GM12878 (cell line): Measurements from ENCODE around the gene RNF130. TPM values are rescaled to one million over a fixed set of nuclear protein-coding genes. Genes with fewer than 3 reads are reported as not detected.

ENCODE experiments used
- CBFB ChIP-seq: IDR thresholded peaks from 2 replicates; pipeline ENCODE4 v1.6.1; 2016; ENCODE audit warnings: antibody characterized with exemption, low read depth
- HDAC6 ChIP-seq: fragments of 200-600 bp; sonication (generic); IDR thresholded peaks from one replicate; pipeline ENCODE4 v1.8.0; 2017; ENCODE audit warnings: antibody characterized with exemption; ENCODE audit not compliant: unreplicated experiment
- RCOR1 ChIP-seq: conservative IDR thresholded peaks from 2 replicates; pipeline ENCODE4 v1.6.1; 2012; ENCODE audit warnings: low read depth, low read length, improper control_type of control experiment
- RUNX3 ChIP-seq: IDR thresholded peaks from 2 replicates; pipeline ENCODE4 v1.6.1; 2012; ENCODE audit warnings: low read length, inconsistent platforms
- SP1 ChIP-seq: IDR thresholded peaks from one replicate; pipeline ENCODE4 v1.6.1; 2011; ENCODE audit warnings: low read depth, low read length
- STAT1 ChIP-seq: fragments of 450-650 bp; conservative IDR thresholded peaks from 2 replicates; pipeline ENCODE4 v1.6.1; 2014; ENCODE audit warnings: antibody characterized with exemption, mild to moderate bottlenecking
- ZNF24 ChIP-seq: fragments of 450-650 bp; IDR thresholded peaks from 2 replicates; pipeline ENCODE4 v1.6.1; 2017; ENCODE audit warnings: antibody characterized with exemption, mild to moderate bottlenecking
- polyA plus RNA-seq, 11 experiments: library from polyadenylated mRNA; depleted of rRNA in 4 of 11; unstranded in 6 of 11; stranded (reverse) in 5 of 11; fragments of >200 nt; fragmentation: Nextera tagmentation in 4 of 11; fragmentation: Illumina TruSeq in 1 of 11; extraction: Ambion mirVana in 4 of 11; extraction: Trizol in 1 of 11; gene quantifications; 1 replicate in 1 of 11; 2 replicates in 10 of 11; pipeline versions ENCODE4 v1.2.1 to v1.2.3, GENCODE V29; 2011 to 2016; ENCODE audit warnings: inconsistent platforms in 2 of 11, missing spikeins in 2 of 11, low read depth in 1 of 11
- total RNA-seq, 4 experiments: library from RNA; depleted of rRNA in 3 of 4; stranded (reverse); fragments of >200 nt in 3 of 4; fragmentation: Illumina TruSeq in 1 of 4; extraction: Trizol in 1 of 4; gene quantifications; 2 replicates each; pipeline versions ENCODE4 v1.2.1 to v1.2.3, GENCODE V29; 2013 to 2021
- TF ChIP-seq, protein P1 (sequence below): fragments of 450-650 bp; formaldehyde crosslinking; IDR thresholded peaks from 2 replicates; pipeline ENCODE4 v1.4.0; 2020; ENCODE audit warnings: mild to moderate bottlenecking, moderate library complexity
- TF ChIP-seq, protein P2 (sequence below): IDR thresholded peaks from 2 replicates; pipeline ENCODE4 v1.6.1; 2012; ENCODE audit warnings: low read depth, low read length, improper control_type of control experiment

The RNF130 gene
- total and polyA plus RNA-seq, 10 of the 15 experiments (the other 5 are each of a cell fraction or from before 2014, with no cell fraction given): 0.04 to 0.36 (median 0.11) TPM; not detected in 1

DNA sequence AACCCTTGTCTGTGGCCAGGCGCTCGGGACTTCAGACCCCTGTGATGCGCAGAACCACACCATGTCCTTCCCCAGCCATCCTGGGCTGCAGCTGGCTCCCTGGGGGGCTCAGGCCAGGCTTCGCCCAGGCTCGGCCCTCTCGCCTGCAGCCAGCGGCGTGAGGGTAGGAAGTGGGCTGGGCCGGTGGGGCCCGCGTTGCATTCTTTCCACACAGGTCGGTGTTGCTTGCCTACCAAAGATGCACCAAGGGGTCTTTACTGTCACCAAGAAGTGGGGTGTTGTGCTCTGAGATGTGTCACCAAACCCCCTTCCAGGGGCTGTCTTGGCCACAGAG, 48.3 kb upstream of the RNF130 start (continued):
- TF ChIP-seq, protein P1, sequence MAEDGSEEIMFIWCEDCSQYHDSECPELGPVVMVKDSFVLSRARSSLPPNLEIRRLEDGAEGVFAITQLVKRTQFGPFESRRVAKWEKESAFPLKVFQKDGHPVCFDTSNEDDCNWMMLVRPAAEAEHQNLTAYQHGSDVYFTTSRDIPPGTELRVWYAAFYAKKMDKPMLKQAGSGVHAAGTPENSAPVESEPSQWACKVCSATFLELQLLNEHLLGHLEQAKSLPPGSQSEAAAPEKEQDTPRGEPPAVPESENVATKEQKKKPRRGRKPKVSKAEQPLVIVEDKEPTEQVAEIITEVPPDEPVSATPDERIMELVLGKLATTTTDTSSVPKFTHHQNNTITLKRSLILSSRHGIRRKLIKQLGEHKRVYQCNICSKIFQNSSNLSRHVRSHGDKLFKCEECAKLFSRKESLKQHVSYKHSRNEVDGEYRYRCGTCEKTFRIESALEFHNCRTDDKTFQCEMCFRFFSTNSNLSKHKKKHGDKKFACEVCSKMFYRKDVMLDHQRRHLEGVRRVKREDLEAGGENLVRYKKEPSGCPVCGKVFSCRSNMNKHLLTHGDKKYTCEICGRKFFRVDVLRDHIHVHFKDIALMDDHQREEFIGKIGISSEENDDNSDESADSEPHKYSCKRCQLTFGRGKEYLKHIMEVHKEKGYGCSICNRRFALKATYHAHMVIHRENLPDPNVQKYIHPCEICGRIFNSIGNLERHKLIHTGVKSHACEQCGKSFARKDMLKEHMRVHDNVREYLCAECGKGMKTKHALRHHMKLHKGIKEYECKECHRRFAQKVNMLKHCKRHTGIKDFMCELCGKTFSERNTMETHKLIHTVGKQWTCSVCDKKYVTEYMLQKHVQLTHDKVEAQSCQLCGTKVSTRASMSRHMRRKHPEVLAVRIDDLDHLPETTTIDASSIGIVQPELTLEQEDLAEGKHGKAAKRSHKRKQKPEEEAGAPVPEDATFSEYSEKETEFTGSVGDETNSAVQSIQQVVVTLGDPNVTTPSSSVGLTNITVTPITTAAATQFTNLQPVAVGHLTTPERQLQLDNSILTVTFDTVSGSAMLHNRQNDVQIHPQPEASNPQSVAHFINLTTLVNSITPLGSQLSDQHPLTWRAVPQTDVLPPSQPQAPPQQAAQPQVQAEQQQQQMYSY (CRISPR knock-in tag): no peak
- TF ChIP-seq RUNX3 (no peak), ZNF24 (no peak), CBFB (no peak), RCOR1 (no peak), HDAC6 (no peak), SP1 (no peak), STAT1 (no peak)
- TF ChIP-seq, protein P2, sequence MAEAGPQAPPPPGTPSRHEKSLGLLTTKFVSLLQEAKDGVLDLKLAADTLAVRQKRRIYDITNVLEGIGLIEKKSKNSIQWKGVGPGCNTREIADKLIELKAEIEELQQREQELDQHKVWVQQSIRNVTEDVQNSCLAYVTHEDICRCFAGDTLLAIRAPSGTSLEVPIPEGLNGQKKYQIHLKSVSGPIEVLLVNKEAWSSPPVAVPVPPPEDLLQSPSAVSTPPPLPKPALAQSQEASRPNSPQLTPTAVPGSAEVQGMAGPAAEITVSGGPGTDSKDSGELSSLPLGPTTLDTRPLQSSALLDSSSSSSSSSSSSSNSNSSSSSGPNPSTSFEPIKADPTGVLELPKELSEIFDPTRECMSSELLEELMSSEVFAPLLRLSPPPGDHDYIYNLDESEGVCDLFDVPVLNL: no peak
